ENCODE results near the gene MESP2. TPM values are rescaled to one million over a fixed set of nuclear protein-coding genes. Genes with fewer than 3 reads are reported as not detected.
A peak's percentile ranks its signal among the peaks of the same experiment; 100 is the strongest.

MESP2 gene
- total and polyA plus RNA-seq, 2 of the 13 experiments (the other 11 are each of a cell fraction or from before 2014, with no cell fraction given), result not detected

- TF ChIP-seq CTCF (CRISPR knock-in tag; IDR thresholded peaks at IDR 0.05), result no peak; the same call in 1 of the 2 replicates
- no peak for TF ChIP-seq MED8 (CRISPR knock-in tag; IDR thresholded peaks at IDR 0.05; ENCODE audit: insufficient replicate concordance)
- TF ChIP-seq MAFK (conservative IDR thresholded peaks at IDR 0.05 in 1 of 2, IDR thresholded peaks at IDR 0.05 in 1 of 2; ENCODE audit: low read length in 2 of 2), result no peak
- no peak for TF ChIP-seq ZFYVE20 (CRISPR knock-in tag; IDR thresholded peaks at IDR 0.05; ENCODE audit: borderline replicate concordance, low read depth)
- TF ChIP-seq ZBTB39 (CRISPR knock-in tag; IDR thresholded peaks at IDR 0.05), result no peak
- TF ChIP-seq ELF1 (CRISPR knock-in tag; IDR thresholded peaks at IDR 0.05), result no peak
- TF ChIP-seq GLI4 (CRISPR knock-in tag; IDR thresholded peaks at IDR 0.05; ENCODE audit: borderline replicate concordance), result no peak
- TF ChIP-seq POLR2AphosphoS2 (IDR thresholded peaks at IDR 0.05; ENCODE audit: low read depth, low read length), result no peak
- TF ChIP-seq, protein P1, sequence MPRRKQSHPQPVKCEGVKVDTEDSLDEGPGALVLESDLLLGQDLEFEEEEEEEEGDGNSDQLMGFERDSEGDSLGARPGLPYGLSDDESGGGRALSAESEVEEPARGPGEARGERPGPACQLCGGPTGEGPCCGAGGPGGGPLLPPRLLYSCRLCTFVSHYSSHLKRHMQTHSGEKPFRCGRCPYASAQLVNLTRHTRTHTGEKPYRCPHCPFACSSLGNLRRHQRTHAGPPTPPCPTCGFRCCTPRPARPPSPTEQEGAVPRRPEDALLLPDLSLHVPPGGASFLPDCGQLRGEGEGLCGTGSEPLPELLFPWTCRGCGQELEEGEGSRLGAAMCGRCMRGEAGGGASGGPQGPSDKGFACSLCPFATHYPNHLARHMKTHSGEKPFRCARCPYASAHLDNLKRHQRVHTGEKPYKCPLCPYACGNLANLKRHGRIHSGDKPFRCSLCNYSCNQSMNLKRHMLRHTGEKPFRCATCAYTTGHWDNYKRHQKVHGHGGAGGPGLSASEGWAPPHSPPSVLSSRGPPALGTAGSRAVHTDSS (CRISPR knock-in tag; conservative IDR thresholded peaks at IDR 0.05), result no peak
- TF ChIP-seq PRDM15 (CRISPR knock-in tag; IDR thresholded peaks at IDR 0.05), result peak; percentile 75
- TF ChIP-seq ZNF652 (CRISPR knock-in tag; IDR thresholded peaks at IDR 0.05; ENCODE audit: borderline replicate concordance, low read depth), result no peak
- TF ChIP-seq NCOR1 (IDR thresholded peaks at IDR 0.05; ENCODE audit: borderline replicate concordance, low read length), result peak; percentile 67; the same call in 1 of the 2 replicates
- TF ChIP-seq ZNF75D (CRISPR knock-in tag; IDR thresholded peaks at IDR 0.05; ENCODE audit: borderline replicate concordance), result no peak
- no peak for TF ChIP-seq ZNF724P (CRISPR knock-in tag; IDR thresholded peaks at IDR 0.05; ENCODE audit: borderline replicate concordance)
- TF ChIP-seq HOXA5 (CRISPR knock-in tag; IDR thresholded peaks at IDR 0.05), result no peak
- TF ChIP-seq PCBP1 (IDR thresholded peaks at IDR 0.05; ENCODE audit: borderline replicate concordance, low read depth, low read length), result no peak
- TF ChIP-seq RFXAP (CRISPR knock-in tag; IDR thresholded peaks at IDR 0.05; ENCODE audit: borderline replicate concordance), result no peak
- TF ChIP-seq STAG1 (CRISPR knock-in tag; IDR thresholded peaks at IDR 0.05), result peak; percentile 16; the same call in 1 of the 2 replicates
- TF ChIP-seq TEAD3 (CRISPR knock-in tag; optimal IDR thresholded peaks at IDR 0.05; ENCODE audit: borderline replicate concordance), result peak; percentile 68
- TF ChIP-seq KAT8 (CRISPR knock-in tag; IDR thresholded peaks at IDR 0.05), result peak; percentile 30; the same call in 1 of the 2 replicates
- no peak for TF ChIP-seq ONECUT2 (CRISPR knock-in tag; IDR thresholded peaks at IDR 0.05)
Measured at GRCh38 chr15:89785064-89785773, 9.1 kb downstream of the MESP2 start (continued).
